Measurements from ENCODE around the gene LDLRAD4.
"Not testable (repeated sequence)": the region's sequence is repeated elsewhere in the genome, so short reads cannot be mapped to it uniquely, and the experiment has no call there.

Gene LDLRAD4

DNA sequence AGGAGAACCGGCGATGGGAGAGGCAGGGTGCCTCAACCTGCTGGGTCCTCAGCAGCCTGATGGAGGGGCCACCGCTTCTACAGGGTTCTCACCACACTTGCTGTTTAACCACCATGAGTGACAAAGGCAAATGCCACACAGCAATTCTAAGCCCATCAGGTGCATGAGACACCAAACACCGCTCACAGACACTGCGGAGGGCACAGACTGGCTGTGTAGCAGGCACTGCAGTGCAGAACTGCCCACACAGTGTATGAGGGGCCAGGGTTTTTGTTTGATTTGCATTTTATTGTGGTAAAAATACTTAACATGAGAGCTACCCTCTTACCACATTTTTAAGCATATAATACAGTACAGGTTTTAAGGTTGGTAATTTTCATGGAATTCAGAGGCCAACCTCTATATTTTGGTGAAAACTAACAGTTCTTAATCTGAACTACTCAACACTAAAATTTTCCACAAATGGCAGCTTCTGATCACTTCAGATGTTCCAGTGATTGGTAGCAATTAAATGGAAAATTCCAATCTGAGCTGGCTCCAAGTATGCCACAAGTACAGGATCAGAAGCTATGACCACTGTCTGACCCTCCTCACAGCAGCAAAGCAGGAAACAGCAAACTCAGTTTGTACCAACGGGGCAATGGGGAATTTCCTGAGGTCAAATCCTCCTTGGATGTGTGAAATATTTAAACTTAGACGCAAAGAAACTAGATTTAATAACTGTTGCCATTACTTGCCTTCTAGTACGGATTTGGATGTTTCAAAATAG is 440.1 kb downstream of the LDLRAD4 start:
- no peak for DNase-seq

DNA sequence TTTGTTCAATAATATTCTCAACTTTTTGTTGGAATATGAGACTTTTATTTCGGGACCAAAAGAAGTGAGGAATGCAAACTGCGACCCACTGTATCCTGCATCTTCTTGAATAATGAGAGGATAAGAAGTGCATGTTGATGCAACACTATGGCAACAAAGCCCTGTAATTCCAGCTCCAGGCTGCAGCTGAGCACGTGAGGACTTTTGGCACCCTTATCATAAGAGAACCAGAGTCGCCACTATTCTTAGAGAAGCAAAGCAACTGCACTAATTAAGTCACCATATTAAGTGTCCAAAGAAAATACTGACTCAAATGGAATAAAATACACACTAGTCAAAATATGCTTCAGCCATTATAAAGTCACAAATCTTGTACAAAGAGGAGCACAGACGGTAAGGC is 441.9 kb downstream of the LDLRAD4 start:
- no peak for DNase-seq

DNA sequence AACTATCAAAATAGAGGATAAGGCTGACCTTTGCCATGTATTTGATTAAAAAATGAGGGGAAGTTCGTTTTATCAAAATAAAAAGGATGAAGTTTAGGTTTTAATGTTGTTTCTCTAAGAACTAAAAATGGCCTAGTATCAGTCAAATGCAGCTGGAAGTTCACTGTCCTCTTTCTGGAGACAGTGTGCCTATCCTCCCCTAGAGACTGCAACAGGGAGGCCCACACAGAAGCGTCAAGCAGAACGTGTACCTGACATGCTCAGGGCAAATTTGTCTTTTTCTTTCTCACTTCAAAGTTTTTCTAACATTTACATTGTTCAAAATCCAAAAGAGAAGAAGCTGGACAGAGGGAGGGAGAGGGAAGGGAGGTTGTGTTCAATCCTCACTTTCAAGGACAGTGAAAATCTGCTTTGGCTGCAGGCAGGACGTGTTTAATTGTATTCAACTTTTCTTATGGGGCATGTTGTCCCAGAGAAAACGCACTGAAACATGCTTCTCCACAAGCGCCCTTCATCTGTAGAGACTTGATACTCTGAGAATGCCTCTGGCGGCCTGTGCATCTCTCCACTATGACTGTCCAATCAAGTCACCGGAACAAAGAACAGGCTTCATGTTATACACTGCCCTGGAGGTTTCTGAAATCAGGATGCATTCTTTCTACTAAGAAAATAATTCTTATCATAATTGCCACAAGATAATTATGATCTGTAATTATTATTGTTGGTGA is 442.7 kb downstream of the LDLRAD4 start:
- no peak for DNase-seq

DNA sequence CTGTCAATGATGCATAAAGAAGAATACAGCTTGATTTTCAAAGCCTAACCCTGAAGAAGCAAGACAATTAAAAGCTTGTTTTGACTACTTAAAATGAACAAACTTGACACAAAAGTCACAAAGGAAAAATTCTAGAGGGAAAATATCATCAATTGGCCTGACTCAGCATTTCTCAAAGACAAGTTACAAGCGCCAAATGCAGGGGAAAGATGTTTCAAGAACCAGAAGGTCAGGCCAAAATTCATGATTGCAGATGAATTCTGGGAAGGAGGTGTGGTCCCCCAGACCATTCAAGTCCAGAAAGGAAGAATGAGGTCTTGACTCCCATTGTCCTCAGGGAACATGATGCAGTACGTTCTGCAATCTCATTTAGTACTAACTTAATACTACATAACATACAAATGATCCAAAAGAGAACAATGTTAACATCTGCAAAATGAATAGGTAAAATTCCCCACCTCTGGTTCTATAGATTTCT is 443.3 kb downstream of the LDLRAD4 start:
- no peak for DNase-seq

DNA sequence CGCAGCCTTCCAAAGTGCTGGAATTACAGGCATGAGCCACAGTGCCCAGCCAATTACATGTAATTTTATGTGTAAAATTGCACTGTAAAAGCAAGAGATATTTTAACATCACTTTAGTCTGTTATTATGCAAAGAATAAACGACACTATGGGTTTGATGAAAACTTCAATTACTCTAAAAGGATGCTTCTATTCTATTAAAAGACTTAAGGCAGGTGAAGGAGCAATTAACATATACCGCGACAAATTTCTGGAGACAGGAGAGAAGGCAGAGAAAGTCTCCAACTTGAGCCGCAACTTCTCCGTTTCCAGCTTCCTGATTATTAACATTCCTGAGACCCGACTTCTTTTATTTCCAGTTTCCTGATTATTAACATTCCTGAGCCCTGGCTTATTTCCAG is 454.1 kb downstream of the LDLRAD4 start:
- DNase-seq: no peak

DNA sequence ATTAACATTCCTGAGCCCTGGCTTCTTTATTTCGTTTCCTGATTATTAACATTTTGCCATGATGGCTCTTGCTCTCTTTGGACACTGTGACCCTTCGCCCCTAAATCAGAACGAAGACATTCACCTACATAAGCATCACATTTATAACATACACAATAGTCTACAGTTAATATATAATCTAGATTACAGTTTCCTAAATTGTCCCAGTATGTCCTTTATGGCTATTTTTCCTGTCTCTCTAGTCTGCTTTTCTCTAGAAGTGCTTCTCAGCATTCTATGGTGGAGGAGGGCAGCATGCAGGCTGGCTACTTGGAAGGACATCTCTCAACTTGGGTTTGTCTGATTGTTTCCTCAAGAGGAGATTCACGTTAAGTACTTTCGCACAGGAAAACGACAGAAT is 457.9 kb downstream of the LDLRAD4 start:
- no peak for DNase-seq

DNA sequence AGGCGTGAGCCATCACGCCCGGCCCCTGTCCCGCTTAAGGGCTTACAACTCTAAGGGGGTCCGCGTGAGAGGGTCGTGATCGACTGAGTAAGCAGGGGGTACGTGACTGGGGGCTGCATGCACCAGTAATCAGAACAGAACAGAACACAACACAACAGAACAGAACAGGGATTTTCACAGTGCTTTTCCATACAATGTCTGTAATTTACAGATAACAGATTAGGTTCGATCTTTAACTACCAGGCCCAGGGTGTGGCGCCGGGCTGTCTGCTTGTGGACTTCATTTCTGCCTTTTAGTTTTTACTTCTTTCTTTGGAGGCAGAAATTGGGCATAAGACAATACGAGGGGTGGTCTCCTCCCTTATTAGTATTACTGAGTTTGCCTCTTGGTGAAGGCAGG is 458.8 kb downstream of the LDLRAD4 start:
- not testable (repeated sequence) for DNase-seq

DNA sequence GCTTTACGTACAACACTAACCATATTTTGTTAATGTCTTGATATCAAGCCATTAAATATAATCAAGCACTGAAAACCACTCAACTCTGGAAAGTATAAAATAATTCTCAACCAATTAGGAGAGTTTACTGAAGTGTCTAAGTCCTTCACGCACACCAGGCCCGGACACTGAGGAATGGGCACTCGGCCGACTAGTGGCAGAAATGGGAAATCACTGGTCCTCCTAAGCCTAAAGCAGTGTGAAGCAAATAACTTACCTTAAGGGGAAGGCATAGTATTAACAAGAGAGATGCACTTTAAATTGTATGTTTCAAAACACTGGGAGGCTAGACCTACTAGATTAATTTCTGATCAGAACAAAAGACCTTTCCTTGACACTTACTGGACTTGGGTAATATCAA is 462.1 kb downstream of the LDLRAD4 start:
- DNase-seq: no peak

DNA sequence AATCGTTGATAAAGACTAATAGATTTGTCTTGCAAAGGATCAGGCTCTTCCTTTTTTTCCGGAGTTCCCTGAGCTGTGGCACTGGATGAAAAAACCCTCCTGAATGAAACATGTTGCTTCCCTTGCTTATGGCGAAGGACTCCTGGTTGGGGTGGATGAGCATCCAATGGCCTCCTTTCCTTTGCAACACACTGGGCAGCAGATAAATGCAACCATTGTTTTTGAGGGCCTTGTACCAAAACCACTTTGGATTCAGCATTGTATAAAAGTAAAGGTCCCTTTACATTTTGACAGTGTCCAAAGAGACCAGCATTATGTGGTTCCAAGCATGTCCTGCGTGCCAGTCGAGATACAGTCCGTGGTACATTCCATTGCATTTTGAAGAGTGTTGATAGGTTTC is 463.1 kb downstream of the LDLRAD4 start:
- no peak for DNase-seq

DNA sequence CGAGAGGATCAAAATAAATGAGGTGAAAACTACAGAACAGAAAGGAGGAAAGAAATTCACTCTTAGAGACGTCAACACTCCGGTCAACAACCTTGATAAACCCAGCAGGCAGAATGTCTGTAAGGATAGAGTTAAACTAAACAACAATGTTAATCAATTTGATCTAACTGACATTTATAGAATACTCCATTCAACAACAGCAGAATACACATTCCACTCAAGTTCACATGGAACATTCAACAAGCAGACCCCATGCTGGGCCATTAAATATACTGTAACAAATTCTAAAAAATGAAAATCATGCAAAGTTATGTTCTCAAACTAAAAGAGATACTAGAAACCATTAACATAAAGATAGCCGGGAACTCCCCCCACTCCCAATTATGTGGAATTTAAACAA is 466.0 kb downstream of the LDLRAD4 start:
- DNase-seq: no peak

DNA sequence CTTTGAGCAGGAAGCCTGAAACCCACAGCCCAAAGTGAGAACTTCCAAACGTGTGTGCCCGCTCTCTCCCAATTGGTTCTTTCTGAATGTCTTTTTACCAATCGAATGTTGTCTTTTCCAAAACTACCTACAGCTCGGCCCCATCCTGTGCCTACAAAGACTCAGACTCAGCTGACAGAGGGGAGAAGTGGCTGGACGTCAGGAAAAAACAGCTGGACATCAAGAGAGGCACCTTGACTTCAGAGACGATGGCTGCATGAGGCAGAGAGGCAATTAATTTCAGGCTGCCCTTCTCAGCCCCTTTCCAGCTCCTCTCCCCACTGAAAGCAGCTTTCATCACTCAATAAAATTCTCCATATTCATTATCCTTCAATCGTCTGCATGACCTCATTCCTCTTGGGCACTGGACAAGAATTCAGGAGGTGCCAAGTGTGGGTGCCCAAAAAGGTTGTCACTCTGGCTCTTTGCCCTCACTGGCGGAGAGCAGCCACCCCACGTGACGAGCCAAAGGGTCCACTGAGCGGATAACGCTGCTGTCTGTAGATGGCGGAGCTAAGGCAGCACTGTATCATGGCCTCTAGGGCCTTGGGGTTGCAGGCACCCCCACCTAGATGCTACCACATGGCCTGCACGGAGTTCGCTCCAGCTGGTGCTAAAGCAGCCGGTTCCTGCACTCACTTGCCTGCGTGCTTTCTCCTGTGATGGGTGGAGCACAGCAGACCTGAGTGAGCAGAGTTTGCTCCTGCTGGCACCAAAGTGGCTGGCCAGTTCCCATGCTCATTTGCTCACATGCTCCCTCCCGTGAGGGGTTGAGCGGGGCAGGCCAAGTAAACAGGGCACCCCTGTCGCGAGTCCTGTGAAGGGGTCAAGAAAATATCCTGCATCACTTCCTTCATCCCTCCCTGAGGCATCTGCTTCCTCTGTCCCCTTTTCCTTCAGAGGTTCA is 469.9 kb downstream of the LDLRAD4 start:
- no peak for DNase-seq

DNA sequence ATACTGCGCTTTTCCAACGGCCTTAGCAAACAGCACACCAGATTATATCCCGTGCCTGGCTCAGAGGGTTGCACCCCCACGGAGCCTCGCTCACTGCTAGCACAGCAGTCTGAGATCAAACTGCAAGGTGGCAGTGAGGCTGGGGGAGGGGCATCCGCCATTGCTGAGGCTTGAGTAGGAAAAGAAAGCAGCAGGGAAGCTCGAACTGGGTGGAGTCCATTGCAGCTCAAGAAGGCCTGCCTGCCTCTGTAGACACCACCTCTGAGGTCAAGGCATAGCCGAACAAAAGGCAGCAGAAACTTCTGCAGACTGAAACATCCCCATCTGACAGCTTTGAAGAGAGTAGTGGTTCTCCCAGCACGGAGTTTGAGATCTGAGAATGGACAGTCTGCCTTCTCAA is 471.5 kb downstream of the LDLRAD4 start:
- DNase-seq: not testable (repeated sequence)

DNA sequence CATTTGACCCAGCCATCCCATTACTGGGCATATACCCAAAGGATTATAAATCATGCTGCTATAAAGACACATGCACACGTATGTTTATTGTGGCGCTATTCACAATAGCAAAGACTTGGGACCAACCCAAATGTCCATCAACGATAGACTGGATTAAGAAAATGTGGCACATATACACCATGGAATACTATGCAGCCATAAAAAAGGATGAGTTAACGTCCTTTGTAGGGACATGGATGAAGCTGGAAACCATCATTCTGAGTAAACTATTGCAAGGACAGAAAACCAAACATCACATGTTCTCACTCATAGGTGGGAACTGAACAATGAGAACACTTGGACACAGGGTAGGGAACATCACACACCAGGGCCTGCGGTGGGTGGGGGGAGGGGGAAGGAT is 476.8 kb downstream of the LDLRAD4 start:
- DNase-seq: not testable (repeated sequence)

DNA sequence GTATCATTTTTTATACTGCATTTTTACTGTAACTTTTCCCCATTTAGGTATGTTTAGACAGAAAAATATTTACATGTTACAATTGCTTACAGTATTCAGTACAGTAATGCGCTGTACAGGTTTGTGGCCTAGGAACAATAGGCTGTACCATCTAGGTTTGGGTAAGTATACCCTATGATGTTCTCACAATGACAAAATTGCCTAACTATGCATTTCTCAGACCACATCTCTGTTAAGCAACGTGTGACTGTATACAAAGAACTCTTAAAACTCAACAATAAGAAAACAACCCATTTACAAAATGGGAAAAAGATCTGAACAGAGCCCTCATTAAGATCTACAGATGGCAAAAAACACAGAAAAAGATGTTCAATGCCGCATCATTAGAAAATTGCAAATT is 478.4 kb downstream of the LDLRAD4 start:
- DNase-seq: no peak

DNA sequence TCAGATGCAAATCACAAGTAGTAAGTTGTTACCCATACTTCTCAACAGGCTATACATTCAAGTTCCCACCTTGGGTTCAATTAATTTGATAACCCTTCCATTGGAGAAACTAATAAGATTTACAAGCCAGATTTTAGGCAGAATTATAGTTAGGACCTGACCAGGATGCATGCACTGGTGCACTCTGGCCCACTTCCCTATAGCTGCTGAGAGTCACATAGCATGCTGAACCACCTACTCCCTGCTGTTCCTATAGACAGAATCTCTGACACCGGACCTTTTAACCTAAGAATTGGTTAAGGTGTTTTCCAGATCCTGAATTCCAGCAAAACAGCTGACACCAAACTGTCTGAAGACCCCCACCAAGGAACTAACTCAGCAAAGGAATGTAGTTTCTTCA is 481.6 kb downstream of the LDLRAD4 start:
- DNase-seq: no peak
